ENCODE measurements around the gene CBX2.
"Not testable (repeated sequence)": the region's sequence is repeated elsewhere in the genome, so short reads cannot be mapped to it uniquely, and the experiment has no call there.

Gene CBX2

GRCh38 chr17:79769570-79770506, 8.1 kb upstream of the CBX2 start:
- no peak for DNase-seq (ENCODE audit: low read depth)

- DNase-seq (ENCODE audit: low read depth) = no peak
These were observed 6.7 kb upstream of the CBX2 start for GRCh38 chr17:79771276-79771675.

GRCh38 chr17:79772726-79773125, 5.2 kb upstream of the CBX2 start:
- not testable (repeated sequence) for DNase-seq (ENCODE audit: low read depth)

GRCh38 chr17:79774561-79774975, 3.4 kb upstream of the CBX2 start:
- no peak for DNase-seq (ENCODE audit: low read depth)

DNA sequence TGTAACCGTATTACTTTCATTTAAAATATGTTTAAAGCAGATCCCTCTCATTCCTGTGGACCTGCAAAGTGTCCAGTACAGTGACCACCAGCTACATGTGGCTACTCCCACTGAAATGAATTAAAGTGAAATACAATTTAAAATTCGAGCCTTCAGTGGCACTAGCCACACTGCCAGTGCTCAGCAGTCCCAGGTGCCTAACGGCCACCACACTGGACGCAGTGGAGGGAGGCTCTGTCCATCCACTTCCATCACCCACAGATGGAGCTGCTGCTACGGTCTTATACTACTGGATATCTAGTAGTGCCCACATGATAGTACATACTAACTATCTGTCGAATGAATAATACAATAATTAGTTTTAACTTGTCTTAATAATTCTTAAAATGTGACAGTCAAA, 2.3 kb upstream of the CBX2 start:
- DNase-seq (ENCODE audit: low read depth) = no peak

GRCh38 chr17:79776376-79777119, 1.4 kb upstream of the CBX2 start:
- DNase-seq (ENCODE audit: low read depth) = no peak

- DNase-seq (ENCODE audit: low read depth) = no peak
These were observed 641 bp upstream of the CBX2 start for GRCh38 chr17:79777120-79777893.

- no peak for DNase-seq (ENCODE audit: low read depth)
These were observed 646 bp downstream of the CBX2 start for GRCh38 chr17:79778504-79779083.

DNA sequence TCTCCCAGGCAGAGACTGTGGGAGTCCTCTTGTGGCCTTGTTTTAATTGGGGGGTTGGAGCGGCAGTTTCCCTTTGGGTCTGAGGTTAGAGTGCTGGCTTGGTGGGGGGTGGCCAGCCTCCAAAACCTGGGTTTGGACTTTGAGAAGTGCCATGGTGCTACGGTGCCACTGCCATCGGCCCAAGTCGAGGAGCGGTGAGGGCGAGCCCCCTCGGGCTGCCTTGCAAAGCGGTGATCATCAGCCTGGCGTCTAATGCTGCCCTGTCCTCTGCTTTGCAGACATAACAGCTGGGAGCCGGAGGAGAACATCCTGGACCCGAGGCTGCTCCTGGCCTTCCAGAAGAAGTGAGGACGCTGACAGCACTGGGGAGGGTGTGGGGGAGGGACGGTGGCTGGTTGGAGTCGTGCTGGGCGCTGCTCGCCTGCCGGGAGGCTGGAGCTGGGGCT, 1.2 kb downstream of the CBX2 start:
- DNase-seq (ENCODE audit: low read depth) = no peak

DNA sequence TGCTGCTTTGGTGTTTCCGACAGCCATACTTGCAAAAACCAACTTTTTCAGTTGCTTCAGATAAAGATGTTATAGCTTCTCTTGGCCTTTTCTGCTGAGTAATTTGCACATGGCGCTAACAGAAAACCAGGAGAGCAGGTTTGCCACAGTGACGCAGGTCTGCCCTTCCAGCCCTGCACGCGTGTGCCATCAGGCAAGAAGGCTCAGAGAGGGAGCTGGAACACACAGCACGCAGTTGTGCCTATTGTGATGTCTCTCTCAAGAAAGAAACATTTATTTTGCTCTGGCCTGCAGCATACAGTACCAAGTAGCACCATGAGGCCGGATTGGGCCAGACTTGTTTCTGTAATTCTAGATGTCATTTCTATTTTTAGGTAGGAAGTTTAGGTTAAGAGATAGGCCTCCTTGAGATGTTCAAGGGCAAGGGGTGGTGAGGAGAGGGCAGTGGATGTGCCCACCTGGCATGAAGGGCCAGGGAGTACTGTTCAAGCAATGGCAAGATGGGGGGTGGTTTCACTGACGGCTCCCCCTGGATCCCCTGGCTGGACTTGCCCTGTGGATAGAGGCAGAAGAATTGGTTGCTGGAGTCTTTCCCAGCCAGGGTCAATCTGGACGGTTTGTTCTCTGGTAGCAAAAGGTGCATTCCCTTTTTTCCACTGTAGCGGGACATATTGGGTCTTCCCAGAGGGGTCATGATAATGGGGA, 1.9 kb downstream of the CBX2 start:
- DNase-seq (ENCODE audit: low read depth) = no peak

- no peak for DNase-seq (ENCODE audit: low read depth)
These were observed 3.2 kb downstream of the CBX2 start for GRCh38 chr17:79781012-79781650.

- no peak for DNase-seq (ENCODE audit: low read depth)
These were observed 4.0 kb downstream of the CBX2 start for GRCh38 chr17:79781736-79782575.

DNA sequence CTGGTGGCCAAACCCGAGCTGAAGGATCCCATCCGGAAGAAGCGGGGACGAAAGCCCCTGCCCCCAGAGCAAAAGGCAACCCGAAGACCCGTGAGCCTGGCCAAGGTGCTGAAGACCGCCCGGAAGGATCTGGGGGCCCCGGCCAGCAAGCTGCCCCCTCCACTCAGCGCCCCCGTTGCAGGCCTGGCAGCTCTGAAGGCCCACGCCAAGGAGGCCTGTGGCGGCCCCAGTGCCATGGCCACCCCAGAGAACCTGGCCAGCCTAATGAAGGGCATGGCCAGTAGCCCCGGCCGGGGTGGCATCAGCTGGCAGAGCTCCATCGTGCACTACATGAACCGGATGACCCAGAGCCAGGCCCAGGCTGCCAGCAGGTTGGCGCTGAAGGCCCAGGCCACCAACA, 5.9 kb downstream of the CBX2 start:
- DNase-seq (ENCODE audit: low read depth) = no peak

DNA sequence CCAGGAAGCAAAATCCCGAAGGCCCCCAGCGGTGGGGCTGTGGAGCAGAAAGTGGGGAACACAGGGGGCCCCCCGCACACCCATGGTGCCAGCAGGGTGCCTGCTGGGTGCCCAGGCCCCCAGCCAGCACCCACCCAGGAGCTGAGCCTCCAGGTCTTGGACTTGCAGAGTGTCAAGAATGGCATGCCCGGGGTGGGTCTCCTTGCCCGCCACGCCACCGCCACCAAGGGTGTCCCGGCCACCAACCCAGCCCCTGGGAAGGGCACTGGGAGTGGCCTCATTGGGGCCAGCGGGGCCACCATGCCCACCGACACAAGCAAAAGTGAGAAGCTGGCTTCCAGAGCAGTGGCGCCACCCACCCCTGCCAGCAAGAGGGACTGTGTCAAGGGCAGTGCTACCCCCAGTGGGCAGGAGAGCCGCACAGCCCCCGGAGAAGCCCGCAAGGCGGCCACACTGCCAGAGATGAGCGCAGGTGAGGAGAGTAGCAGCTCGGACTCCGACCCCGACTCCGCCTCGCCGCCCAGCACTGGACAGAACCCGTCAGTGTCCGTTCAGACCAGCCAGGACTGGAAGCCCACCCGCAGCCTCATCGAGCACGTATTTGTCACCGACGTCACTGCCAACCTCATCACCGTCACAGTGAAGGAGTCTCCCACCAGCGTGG, 6.5 kb downstream of the CBX2 start:
- no peak for DNase-seq (ENCODE audit: low read depth)

DNA sequence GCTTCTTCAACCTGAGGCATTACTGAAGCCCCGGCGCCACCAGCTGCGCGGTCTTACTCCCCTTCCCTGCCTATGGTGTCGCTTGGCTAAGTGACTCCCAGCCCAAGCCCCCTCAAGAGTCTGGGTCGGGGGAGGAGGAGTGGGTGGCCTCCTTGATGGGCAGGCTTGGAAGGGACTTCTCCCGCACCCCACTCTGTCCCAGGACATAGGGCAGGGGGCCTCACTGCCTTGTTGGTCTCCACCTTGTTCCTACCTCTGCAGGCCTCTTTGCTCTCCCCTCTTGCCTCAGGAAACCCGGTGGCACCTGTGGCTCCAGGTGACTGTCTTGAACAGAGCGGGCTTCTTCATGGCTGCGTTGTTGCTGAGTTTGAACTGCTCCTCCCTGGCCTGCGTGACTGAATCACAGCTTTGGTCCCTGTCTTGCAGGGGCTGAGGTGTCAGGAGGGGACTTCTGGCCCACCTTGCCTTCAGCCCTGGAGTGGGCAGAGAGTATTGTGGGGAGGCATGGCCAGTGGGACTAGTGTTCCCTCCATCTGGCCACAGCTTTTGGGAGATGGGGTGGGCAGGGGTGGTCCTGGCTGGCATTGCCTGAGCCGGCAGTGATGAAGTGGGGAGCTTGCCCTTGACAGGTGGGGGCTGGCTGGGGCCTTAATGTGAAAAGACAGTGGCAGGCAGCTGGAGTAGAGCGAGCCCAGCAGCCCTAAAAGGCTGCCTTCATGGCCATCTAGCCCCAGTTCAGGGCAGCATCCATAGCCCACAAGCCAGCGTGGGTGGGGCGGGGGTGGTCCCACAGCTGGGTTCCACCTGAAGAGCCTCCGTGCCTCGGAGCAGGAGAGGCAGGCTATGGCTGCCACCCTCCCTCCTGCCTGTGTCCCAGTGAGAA, 7.3 kb downstream of the CBX2 start:
- no peak for DNase-seq (ENCODE audit: low read depth)

DNA sequence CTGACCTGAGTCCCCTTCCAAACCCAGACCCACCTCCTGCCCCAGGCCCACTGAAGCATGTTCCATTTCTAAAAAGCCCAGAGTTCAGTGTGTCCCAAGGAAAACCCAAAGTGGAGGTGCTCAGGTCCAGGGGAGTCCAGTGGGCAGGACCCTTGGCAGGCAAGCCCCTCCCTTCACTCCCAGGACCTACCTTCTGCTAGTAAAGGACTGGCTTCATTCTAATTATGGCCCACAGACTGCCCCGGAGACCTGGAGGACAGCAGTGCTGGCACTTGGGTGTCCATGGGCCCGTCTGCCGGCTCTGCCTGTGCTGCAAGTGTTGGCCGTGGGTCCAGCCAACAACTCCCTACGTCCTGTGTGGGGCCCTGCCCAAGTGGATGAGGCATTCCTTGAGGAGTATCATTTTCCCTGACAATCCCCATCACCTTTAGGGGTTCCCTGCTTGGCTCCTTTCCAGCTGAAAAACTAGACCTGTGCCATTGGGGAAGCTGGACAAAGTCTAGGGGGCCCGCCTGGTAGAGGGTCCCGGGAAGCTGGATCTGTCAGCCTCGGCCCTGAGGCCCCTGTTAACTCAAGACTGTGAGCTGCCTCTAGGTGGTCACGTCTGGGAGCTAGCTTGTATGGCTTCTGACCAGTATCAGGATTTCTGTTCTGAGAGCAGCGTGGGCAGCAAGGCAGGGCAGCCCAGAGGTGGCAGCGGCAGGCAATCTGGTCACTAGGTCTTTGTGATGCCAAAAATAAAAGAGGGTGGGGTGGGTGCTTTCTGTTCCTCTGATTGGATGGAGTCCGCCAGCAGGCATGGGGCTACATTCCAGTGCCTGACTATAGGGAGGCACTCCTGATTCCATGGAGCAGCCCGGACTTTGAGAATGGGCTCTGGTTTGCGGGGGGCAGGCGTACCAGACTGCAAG, 8.2 kb downstream of the CBX2 start:
- no peak for DNase-seq (ENCODE audit: low read depth)

- no peak for DNase-seq (ENCODE audit: low read depth)
These were observed 9.1 kb downstream of the CBX2 start for GRCh38 chr17:79786930-79787643.

All from GM04504 (cell line).